ENCODE data around the gene SLC41A3.
"Not testable (repeated sequence)": the region's sequence is repeated elsewhere in the genome, so short reads cannot be mapped to it uniquely, and the experiment has no call there.

DNA sequence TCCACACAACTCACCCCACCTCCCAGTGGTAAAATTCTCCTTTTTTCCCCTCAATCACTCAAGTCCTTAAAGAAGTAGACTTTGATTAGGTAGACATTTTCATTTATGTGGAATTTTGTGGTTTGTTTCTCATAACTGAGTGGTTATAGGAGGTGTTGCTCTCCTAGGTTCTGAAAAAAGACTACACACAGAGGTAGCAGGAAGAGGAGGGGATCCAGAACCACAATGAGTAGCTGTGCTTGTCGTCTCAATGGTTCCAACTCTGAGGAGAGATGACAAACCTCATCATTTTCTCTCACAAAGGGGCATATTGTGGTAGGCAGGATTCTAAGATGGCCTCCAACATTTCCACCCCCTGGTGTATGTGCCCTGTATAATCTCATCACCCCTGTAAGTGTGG, 120.1 kb downstream of the SLC41A3 start:
- not testable (repeated sequence) for TF ChIP-seq EZH2 (IDR thresholded peaks at IDR 0.05; ENCODE audit: insufficient read depth, poor library complexity, severe bottlenecking); EZH2phosphoT487 (IDR thresholded peaks at IDR 0.05; ENCODE audit: insufficient read depth, low read depth)
